ENCODE data around the gene FLCN.

Gene FLCN

DNA sequence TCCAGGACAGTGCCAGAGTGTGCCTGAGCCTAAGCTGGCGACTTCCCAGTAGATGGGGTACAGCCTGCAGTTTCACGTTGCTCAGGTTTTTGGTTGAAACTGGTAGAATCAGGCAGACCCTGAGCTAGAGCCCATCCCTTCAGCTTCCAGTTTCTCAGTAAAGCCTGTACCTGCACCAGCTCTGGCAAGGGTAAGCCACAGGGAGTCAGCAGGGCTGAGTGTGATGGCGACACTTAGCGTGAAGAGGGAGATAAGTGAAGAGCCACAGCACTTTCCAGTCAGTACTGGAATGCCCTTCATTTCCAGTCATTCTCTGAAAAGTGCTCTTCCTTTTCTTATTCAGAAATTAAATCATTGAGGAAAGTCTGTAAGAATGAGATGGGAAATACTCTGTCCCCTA, 53.2 kb downstream of the FLCN start:
- no peak for DNase-seq

DNA sequence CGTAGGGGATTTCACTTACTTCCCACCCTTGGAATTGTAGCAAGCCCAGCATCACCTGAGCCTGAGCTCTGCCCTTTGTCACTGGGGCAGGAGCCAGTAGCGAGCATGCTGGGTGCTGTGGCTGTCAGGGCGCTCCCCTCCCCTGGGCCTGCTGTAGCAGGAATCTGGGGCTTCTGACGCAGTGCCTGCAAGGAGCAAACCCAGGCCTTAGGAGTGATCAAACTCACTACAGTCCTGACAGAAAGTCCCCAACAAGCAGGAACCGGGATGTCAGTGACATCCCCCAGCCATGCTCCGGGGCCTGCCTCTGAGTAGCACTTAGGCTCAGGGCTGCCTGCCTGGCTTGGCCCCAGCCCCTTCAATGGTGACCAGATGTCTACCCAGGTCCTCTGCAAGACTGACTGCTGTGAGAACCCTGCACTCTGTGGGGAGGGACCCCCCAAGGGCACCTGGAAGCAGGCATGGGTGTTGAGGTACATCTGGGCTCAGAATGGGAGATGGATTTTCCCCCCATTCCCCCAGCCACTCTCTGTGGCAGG, 54.3 kb downstream of the FLCN start:
- DNase-seq, result no peak

DNA sequence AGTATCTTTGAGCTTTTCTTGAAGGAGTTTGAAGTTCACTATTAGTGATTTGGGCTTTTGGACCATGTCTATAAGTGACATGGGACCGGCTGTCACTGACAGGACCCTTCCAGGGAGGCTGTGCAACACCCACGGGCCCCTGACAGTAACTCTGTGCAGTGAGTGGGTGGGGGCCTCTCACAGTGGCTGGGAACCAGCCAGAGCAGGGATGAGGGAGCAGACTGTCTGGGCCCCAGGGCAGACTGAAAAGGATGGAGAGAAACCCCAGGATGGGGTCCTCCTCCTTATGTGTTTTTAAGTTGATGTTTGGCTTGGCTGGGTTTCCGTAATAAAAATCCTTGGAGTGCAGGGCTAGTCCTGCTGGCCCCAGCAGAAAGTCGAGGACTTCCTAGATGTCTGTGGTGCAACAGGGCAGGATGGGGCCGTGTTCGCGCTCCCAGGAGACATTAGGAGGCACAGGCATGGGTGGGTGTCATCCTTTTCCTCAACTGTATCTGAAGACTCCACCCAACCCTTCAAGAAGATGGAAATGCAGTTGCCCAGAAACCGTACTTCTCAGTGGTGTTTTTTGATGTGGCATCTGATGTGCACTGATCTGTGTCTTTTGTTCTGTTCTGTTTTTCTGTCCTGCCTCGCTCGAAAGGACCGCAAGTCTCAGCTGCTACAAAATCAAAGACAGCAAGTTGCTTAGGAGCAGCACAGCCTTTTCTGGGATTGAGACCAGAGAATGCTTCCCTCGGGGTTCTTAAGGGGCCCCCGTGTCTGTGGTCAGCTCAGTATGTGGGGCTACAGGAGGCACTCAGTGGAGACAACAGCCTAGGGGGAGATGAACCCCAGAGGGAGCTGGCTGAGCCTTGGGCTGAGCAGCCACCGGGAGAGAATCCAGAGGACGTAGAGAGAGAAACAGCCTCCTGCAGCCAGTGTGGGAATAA, 55.0 kb downstream of the FLCN start:
- peak in 2 of 5 donors; percentile 34 to 74 for DNase-seq

DNA sequence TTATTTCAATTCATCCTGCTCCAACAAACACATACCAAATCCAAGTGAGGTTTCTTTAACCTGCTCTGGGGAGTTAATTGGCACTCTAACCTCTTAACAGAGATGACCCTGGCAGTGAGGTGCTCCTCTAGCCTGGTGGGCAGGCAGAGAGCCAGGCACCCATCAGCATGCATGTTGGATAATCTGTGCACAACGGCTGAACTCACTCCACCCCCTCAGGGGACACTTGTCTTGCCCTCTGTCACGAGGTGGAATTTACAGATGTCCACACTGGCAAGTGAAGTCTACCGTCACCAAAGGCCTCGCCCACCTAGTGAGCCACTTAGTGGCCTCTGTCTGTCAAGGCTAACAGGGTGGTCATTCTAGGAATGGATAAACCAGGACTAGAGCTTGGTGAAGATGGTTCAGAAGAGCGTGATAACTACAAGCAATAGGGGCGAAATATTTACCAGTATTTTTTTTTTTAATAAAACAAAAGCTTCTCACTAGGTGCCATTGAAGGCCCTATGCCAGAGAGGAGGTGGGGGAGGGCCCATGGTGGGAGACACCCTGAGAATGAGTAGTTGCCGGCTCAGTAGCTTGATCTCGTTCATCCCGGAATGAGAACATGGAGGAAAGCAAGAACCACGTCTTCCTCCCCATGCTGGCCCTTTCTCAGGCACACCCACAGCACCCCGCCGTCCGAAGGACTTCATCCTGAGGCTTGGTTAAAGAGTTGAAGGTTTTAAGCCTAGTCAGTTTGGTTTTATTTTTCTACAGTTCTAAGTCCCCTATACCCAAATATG, 56.0 kb downstream of the FLCN start:
- DNase-seq, result no peak

- peak in 1 of 5 donors; percentile 62 for DNase-seq
These were observed 56.8 kb downstream of the FLCN start for GRCh38 chr17:17180141-17180603.

DNA sequence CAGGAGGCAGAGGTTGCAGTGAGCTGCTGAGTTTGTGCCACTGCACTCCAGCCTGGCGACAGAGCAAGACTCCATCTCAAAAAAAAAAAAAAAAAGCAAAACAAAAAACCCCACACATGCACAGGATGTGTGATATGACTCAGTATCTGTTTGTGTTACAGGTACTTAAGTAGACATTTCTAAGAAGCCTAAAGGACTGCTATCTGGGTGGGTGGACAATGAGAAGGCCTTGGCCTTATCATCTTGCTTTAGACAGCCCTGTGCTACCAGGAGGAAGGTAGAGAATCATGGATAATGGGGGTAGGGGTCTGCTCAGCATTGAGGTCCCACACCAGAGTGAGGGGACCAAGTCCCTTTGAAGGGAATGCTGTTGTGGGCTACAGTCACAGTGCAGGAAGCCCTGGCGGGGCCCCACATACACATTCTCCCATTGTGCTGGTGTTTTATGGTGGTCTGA, 57.6 kb downstream of the FLCN start:
- peak in 1 of 5 donors; percentile 87 for DNase-seq

DNA sequence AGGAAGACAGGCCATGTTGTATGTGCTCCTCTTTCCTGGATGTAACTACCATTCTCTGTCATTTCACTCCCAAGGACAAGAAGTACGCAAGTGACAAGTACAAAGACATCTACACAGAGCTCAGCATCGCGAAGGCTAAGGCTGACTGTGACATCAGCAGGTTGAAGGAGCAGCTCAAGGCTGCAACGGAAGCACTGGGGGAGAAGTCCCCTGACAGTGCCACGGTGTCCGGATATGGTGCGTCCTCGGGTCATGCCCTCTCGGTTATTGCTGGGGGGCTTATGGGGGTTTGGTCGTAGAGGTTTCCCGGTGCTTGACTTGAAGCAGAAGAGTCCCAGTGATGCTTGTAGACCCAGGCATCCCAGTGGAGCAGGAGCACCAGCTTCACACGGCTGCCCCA, 59.8 kb downstream of the FLCN start:
- DNase-seq, result peak in 1 of 5 donors; percentile 48

GRCh38 chr17:17176341-17176740, 60.6 kb downstream of the FLCN start:
- DNase-seq, result peak in 2 of 5 donors; percentile 25 to 47

GRCh38 chr17:17175917-17176316, 61.1 kb downstream of the FLCN start:
- peak in 1 of 5 donors; percentile 43 for DNase-seq

DNA sequence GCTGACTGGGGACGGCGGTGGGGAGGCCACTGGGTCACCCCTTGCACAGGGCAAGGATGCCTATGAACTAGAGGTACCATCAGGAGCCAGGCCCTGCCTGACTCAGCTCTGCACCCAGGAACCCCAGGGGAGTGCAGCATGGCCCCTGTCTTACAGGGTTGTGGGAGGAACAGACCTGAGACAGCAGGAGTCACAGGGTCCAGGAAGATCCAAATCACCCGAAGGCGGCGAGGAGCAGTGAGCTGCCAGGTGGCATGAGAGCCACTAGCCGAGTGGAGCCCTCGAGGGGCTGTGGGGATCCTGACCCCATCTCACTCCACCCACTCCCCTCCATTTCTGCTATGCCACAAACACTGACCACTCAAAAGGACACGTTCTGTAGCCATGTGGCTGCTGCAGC, 61.6 kb downstream of the FLCN start:
- no peak for DNase-seq

GRCh38 chr17:17173921-17174320, 63.0 kb downstream of the FLCN start:
- no peak for DNase-seq

- no peak for DNase-seq
These were observed 64.0 kb downstream of the FLCN start for GRCh38 chr17:17172990-17173389.

DNA sequence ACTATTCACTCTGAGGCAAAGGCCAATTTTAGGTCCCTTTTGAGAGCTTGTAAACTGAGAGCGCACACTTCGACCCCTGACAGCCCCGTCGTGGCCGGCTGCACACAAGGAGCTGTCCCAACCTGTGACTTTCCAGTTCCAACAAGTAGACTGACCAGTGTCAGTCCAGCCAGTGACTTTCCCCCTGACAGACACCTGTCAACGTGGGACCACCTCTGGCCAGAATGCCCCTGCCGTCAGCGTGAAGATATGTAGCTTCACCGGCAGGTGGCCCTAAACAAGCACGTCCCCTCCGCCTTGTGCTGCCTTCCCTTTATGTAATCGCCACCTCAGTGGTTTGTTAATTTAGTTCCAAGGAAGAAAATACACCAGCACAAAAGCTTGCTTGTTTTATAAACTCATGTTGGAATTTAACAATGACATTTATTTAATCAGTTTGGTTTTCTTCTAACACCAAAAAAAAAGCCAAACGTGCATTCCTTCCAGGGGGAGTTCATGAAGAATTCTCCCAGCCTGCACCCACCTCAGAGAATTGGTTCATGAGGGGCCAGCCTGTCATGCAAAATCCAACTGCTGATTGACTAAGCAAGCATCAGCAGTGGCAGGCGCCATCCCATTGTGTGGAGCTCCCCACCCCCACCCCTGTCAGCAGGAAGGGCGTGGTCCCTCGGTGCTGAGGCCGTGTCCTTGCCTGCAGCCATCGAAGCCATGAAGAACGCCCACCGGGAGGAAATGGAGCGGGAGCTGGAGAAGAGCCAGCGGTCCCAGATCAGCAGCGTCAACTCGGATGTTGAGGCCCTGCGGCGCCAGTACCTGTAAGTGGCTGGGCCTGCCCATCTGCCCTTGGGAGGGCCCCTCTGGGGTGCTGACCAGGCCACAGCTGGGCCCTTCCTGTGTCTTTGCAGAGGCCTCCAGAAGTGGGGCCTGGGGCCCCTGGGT, 64.7 kb downstream of the FLCN start:
- no peak for DNase-seq

- no peak for DNase-seq
These were observed 65.8 kb downstream of the FLCN start for GRCh38 chr17:17171186-17171585.

- no peak for DNase-seq
These were observed 66.5 kb downstream of the FLCN start for GRCh38 chr17:17170346-17170985.

DNA sequence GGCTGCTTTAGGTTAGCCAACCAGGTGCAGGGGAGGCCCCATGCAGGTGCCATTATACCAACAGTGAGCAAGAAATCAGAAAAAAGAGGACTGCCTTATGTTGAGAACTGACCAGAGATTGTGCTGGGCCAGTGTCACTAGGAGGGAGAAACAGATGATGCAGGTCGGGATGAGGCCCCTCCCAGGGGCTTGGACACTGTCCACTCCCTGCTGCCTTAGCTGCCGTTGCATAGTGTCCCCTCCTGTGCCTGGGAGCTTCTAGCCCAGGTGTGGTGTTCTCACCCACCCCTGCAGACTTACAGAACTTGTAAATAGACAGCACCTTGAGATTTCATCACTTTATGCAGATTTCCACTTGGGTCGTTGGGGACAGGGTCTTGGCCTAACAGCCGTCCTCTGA, 67.6 kb downstream of the FLCN start:
- DNase-seq, result no peak

DNA sequence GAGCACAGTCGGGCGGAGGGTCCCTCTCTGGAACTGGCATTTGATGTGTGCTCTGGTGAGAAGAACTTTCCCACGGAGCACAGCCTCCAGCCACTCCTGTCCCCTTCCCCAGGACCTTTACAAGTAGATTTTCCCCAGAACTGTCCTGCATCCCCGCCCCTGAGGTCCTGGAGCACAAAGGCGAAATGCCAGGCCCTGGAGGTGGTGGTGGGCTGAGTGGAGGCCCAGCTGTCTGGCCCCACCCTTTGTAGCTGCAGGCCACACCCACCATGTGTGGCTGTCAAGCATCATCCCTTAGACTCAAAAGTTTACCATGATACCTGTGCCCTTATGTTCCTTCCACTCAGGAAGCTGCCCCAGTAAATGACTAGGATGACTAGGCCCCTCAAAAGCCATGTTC, 68.6 kb downstream of the FLCN start:
- no peak for DNase-seq

- no peak for DNase-seq
These were observed 69.0 kb downstream of the FLCN start for GRCh38 chr17:17167986-17168385.

- no peak for DNase-seq
These were observed 69.6 kb downstream of the FLCN start for GRCh38 chr17:17167356-17167755.

DNA sequence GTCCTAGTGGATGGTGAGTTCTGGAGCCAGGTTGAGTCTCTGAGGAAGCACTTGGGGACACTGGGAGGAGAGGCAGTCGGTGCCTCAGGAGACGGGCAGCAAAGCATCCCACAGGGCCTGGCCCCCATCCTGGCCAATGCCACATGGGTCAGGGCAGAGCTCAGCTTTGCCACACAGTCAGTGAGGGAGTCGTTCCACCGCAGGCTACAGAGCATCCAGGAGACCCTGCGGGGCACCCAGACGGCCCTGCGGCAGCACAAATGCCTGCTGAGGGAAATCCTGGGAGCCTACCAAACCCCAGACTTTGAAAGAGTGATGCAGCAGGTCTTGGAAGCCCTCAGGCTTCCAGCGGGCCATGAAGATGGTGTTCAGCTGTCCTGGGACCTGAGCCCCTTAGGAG, 70.5 kb downstream of the FLCN start:
- no peak for DNase-seq

DNA sequence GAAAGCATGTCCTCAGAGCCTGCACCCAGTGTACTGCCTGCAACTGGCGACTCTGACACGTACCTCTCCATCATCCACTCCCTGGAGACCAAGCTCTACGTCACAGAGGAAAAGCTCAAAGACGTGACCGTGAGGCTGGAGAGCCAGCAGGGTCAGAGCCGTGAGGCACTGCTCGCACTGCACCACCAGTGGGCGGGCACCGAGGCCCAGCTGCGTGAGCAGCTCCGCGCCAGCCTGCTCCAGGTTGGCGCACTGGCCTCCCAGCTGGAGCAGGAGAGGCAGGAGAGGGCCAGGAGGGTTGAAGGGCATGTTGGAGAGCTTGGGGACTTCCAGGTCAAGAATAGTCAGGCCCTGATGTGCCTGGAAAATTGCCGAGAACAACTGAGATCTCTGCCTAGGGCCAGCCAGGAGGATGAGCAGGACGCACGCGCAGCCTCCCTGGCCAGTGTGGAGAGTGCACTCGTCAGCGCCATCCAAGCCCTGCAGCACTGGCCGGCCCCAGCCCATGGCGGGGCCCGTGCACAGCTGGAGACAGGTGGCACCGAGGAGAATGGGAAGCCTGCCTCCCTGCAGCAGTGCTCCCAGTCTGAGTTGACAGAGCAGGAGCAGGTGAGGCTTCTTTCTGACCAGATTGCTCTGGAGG, 71.2 kb downstream of the FLCN start:
- no peak for DNase-seq

Measured in T-helper 1 cell (primary cell).